Neural cell (in vitro differentiated cells): ENCODE results near the gene KLHL21. TPM values are rescaled to one million over a fixed set of nuclear protein-coding genes. Genes with fewer than 3 reads are reported as not detected.

Experiments
- H2AFZ ChIP-seq: fragments of 200-600, 300-800 bp; sonication (generic), shearing (Covaris generic); 2 replicates; pipeline ENCODE4 v1.6.0; 2014; ENCODE audit warnings: low read depth, mild to moderate bottlenecking, antibody characterized with exemption, low read length, moderate library complexity
- H3F3A ChIP-seq: fragments of 200-600 bp; shearing (Covaris generic); 2 replicates; pipeline ENCODE4 v1.6.1; 2016; ENCODE audit warnings: mild to moderate bottlenecking, moderate library complexity, mixed read lengths, antibody characterized with exemption, low read length; ENCODE audit not compliant: insufficient read depth, poor library complexity, severe bottlenecking
- H3K27ac ChIP-seq: fragments of 200-600, 300-800 bp; sonication (generic), shearing (Covaris generic); 2 replicates; pipeline ENCODE4 v1.5.1; 2014; ENCODE audit warnings: mild to moderate bottlenecking, low read length, moderate library complexity
- H3K27me3 ChIP-seq: fragments of 300-800, 200-600 bp; sonication (generic), shearing (Covaris generic); 2 replicates; pipeline ENCODE4 v1.6.0; 2014; ENCODE audit warnings: mild to moderate bottlenecking, low read depth, low read length, moderate library complexity; ENCODE audit not compliant: insufficient read depth
- H3K36me3 ChIP-seq: fragments of 300-800, 200-600 bp; sonication (generic), shearing (Covaris generic); 2 replicates; pipeline ENCODE4 v1.5.1; 2014; ENCODE audit warnings: mild to moderate bottlenecking, antibody characterized with exemption, low read length, moderate library complexity; ENCODE audit not compliant: insufficient read depth
- H3K4me2 ChIP-seq: fragments of 300-800, 200-600 bp; sonication (generic), shearing (Covaris generic); 2 replicates; pipeline ENCODE4 v1.6.0; 2014; ENCODE audit warnings: mild to moderate bottlenecking, low read length
- H3K4me3 ChIP-seq: fragments of 300-800, 200-600 bp; sonication (generic), shearing (Covaris generic); 2 replicates; pipeline ENCODE4 v1.5.1; 2014; ENCODE audit warnings: mild to moderate bottlenecking, low read length, moderate library complexity
- H3K79me2 ChIP-seq: fragments of 200-600 bp; shearing (Covaris generic); replicated peaks from 2 replicates; pipeline ENCODE4 v1.6.0; 2014; ENCODE audit warnings: mild to moderate bottlenecking, low read length, moderate library complexity; ENCODE audit not compliant: insufficient read depth
- H3K9ac ChIP-seq: fragments of 300-800, 200-600 bp; sonication (generic), shearing (Covaris generic); 2 replicates; pipeline ENCODE4 v1.6.1; 2016; ENCODE audit warnings: mild to moderate bottlenecking, low read length, mixed read lengths
- H3K9me2 ChIP-seq: fragments of 200-600 bp; shearing (Covaris generic); 2 replicates; pipeline ENCODE4 v1.6.1; 2016; ENCODE audit warnings: mild to moderate bottlenecking, low read length, mixed read lengths; ENCODE audit not compliant: insufficient read depth
- H3K9me3 ChIP-seq: fragments of 200-600, 300-800 bp; sonication (generic), shearing (Covaris generic); 2 replicates; pipeline ENCODE4 v1.6.1; 2016; ENCODE audit warnings: mild to moderate bottlenecking, mixed run types, low read length, moderate library complexity, mixed read lengths
- H4K20me1 ChIP-seq: fragments of 200-600 bp; shearing (Covaris generic); 2 replicates; pipeline ENCODE4 v1.6.1; 2016; ENCODE audit warnings: mild to moderate bottlenecking, mixed run types; ENCODE audit not compliant: insufficient read depth
- EP300 ChIP-seq: fragments of 450-650 bp; conservative IDR thresholded peaks from 2 replicates; pipeline ENCODE4 v1.6.1; 2014; ENCODE audit warnings: antibody characterized with exemption, mild to moderate bottlenecking, moderate library complexity; ENCODE audit not compliant: poor library complexity, severe bottlenecking
- EZH2 ChIP-seq: fragments of 200-600, 300-800 bp; shearing (Covaris generic), sonication (generic); IDR thresholded peaks from 2 replicates; pipeline ENCODE4 v1.6.1; 2014; ENCODE audit warnings: antibody characterized with exemption, low read length, borderline replicate concordance, mild to moderate bottlenecking; ENCODE audit not compliant: insufficient read depth, poor library complexity, severe bottlenecking
- MXI1 ChIP-seq: fragments of 450-650 bp; conservative IDR thresholded peaks from 2 replicates; pipeline ENCODE4 v1.6.1; 2014; ENCODE audit warnings: antibody characterized with exemption, mild to moderate bottlenecking; ENCODE audit not compliant: poor library complexity, severe bottlenecking
- POLR2AphosphoS5 ChIP-seq: IDR thresholded peaks from 2 replicates; pipeline ENCODE4 v1.6.1; 2012
- RAD21 ChIP-seq: fragments of 450-650 bp; conservative IDR thresholded peaks from 2 replicates; pipeline ENCODE4 v1.6.1; 2014; ENCODE audit warnings: antibody characterized with exemption, mild to moderate bottlenecking, moderate library complexity
- SMC3 ChIP-seq: fragments of 450-650 bp; conservative IDR thresholded peaks from 2 replicates; pipeline ENCODE4 v1.6.1; 2014; ENCODE audit warnings: antibody characterized with exemption, mild to moderate bottlenecking, moderate library complexity; ENCODE audit not compliant: poor library complexity
- TAF1 ChIP-seq: IDR thresholded peaks from 2 replicates; pipeline ENCODE4 v1.6.1; 2012; ENCODE audit warnings: low read depth
- polyA plus RNA-seq: library from polyadenylated mRNA; depleted of rRNA; stranded (reverse); fragments of >200 nt; gene quantifications from 2 replicates; pipeline ENCODE4 v1.2.3, GENCODE V29; 2014
- TF ChIP-seq, protein P1 (sequence below): IDR thresholded peaks from 2 replicates; pipeline ENCODE4 v1.6.1; 2012; ENCODE audit warnings: borderline replicate concordance
- TF ChIP-seq, protein P2 (sequence below): fragments of 450-650 bp; IDR thresholded peaks from 2 replicates; pipeline ENCODE4 v1.5.1; 2014; ENCODE audit warnings: antibody characterized with exemption, mild to moderate bottlenecking, moderate library complexity; ENCODE audit not compliant: poor library complexity, severe bottlenecking

Gene KLHL21
- polyA plus RNA-seq, 1 donor from 2014 or later: 8.4 TPM

DNA sequence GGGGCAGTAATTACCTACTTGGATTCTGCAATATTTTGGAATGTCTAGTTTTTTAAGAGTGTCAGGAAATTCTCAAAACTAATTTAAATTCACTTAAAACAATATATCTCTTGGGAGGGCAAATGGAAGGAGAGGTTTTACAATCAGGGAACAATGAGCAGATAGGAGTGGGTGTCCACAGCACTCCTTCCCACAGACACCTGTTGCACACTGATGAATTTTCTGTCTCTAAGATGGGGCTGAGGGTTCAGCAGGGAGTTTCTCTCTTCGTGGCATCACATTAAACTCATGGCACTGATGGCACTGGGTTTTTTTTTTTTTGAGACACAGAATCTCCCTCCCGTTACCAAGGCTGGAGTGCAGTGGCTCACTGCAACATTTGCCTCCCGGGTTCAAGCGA lies 16.4 kb upstream of the KLHL21 start:
- Histone ChIP-seq H3K36me3 (no peaks in the 10 kb centered on the region), H3K27ac (no peak overlapping the region), H3K9ac (no peak overlapping the region), H3K27me3 (no peaks in the 10 kb centered on the region), H3K9me2 (no peaks in the 10 kb centered on the region), H3K9me3 (no peaks in the 10 kb centered on the region), H3K79me2 (peaks cover 16% of the 10 kb centered on the region), H3F3A (no peaks in the 10 kb centered on the region), H2AFZ (no peak overlapping the region), H3K4me3 (no peak overlapping the region), H4K20me1 (peaks cover 8% of the 10 kb centered on the region), H3K4me2 (no peak overlapping the region)
- no peak for TF ChIP-seq EP300
- TF ChIP-seq EZH2: no peak
- no peak for TF ChIP-seq RAD21
- TF ChIP-seq, protein P1, sequence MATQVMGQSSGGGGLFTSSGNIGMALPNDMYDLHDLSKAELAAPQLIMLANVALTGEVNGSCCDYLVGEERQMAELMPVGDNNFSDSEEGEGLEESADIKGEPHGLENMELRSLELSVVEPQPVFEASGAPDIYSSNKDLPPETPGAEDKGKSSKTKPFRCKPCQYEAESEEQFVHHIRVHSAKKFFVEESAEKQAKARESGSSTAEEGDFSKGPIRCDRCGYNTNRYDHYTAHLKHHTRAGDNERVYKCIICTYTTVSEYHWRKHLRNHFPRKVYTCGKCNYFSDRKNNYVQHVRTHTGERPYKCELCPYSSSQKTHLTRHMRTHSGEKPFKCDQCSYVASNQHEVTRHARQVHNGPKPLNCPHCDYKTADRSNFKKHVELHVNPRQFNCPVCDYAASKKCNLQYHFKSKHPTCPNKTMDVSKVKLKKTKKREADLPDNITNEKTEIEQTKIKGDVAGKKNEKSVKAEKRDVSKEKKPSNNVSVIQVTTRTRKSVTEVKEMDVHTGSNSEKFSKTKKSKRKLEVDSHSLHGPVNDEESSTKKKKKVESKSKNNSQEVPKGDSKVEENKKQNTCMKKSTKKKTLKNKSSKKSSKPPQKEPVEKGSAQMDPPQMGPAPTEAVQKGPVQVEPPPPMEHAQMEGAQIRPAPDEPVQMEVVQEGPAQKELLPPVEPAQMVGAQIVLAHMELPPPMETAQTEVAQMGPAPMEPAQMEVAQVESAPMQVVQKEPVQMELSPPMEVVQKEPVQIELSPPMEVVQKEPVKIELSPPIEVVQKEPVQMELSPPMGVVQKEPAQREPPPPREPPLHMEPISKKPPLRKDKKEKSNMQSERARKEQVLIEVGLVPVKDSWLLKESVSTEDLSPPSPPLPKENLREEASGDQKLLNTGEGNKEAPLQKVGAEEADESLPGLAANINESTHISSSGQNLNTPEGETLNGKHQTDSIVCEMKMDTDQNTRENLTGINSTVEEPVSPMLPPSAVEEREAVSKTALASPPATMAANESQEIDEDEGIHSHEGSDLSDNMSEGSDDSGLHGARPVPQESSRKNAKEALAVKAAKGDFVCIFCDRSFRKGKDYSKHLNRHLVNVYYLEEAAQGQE: no peak
- TF ChIP-seq MXI1: no peak
- TF ChIP-seq POLR2AphosphoS5: no peak
- TF ChIP-seq TAF1: no peak
- TF ChIP-seq, protein P2, sequence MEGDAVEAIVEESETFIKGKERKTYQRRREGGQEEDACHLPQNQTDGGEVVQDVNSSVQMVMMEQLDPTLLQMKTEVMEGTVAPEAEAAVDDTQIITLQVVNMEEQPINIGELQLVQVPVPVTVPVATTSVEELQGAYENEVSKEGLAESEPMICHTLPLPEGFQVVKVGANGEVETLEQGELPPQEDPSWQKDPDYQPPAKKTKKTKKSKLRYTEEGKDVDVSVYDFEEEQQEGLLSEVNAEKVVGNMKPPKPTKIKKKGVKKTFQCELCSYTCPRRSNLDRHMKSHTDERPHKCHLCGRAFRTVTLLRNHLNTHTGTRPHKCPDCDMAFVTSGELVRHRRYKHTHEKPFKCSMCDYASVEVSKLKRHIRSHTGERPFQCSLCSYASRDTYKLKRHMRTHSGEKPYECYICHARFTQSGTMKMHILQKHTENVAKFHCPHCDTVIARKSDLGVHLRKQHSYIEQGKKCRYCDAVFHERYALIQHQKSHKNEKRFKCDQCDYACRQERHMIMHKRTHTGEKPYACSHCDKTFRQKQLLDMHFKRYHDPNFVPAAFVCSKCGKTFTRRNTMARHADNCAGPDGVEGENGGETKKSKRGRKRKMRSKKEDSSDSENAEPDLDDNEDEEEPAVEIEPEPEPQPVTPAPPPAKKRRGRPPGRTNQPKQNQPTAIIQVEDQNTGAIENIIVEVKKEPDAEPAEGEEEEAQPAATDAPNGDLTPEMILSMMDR: no peak
- no peak for TF ChIP-seq SMC3

DNA sequence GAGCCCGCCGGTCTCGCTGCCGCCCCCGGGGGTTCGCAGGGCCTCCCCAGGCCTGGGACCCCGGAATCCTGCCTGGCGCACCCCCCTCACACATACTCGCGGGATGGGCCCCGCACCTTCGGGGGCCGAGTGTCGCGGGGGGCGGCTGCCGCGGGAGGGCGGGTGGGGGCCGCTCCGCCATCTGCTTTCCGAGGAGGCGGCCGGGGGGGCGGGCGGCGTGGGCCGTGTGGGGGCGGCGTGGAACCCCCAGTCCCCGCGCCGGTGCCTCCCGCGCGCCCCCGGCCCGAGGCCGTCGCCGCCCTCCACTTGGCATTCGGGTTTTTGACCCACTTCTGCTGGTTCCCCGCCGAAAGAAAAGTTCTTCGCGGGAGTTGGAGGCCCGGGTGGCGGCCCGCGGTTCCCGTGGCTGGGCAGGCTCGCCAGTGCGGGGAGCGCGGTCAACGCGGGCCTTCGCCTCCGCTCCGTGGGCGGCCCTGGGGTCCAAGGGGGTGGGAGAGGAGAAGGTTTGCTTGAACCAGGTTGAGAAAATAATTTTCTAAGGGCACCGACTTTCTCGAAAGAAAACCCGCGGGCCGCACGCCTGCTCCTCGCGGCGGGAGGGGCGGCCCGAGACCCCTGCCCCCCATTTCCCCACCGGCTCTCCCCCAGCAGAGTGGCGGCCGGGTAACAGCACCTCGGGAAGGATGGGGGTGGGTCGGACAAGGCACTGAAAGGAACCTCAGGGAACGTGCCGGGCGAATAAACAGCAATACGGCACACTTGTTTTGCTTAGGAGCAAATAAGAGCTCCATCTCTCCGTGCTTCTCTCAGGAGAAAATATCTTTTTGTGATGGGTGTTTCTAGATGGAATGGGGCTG lies 12.5 kb upstream of the KLHL21 start:
- H3K4me2 ChIP-seq: peak overlapping the region; percentile 15
- H3F3A ChIP-seq: no peaks in the 10 kb centered on the region
- H3K9me3 ChIP-seq: no peaks in the 10 kb centered on the region
- H3K36me3 ChIP-seq: no peaks in the 10 kb centered on the region
- H3K27me3 ChIP-seq: no peaks in the 10 kb centered on the region
- peaks cover 19% of the 10 kb centered on the region for H3K79me2 ChIP-seq
- TF ChIP-seq, protein P1: no peak
- TF ChIP-seq EZH2: no peak
- TF ChIP-seq EP300: no peak
- TF ChIP-seq RAD21: no peak
- no peak for TF ChIP-seq TAF1
- TF ChIP-seq, protein P2: no peak
- no peak for TF ChIP-seq MXI1
- no peak for TF ChIP-seq SMC3
- TF ChIP-seq POLR2AphosphoS5: no peak
- H3K9ac ChIP-seq: peak overlapping the region; percentile 84
- H3K9me2 ChIP-seq: no peaks in the 10 kb centered on the region
- peaks cover 8% of the 10 kb centered on the region for H4K20me1 ChIP-seq
- H2AFZ ChIP-seq: no peak overlapping the region
- H3K27ac ChIP-seq: no peak overlapping the region
- H3K4me3 ChIP-seq: peak overlapping the region; percentile 75
